H1 (cell line): ENCODE measurements around the gene FARP2. TPM values are rescaled to one million over a fixed set of nuclear protein-coding genes. Genes with fewer than 3 reads are reported as not detected.

Source experiments
- ASH2L ChIP-seq: fragments of 200-600, 300-600 bp; sonication (generic); IDR thresholded peaks from one replicate; pipeline ENCODE4 v1.7.1; 2017; ENCODE audit warnings: low read length
- CBX8 ChIP-seq: fragments of 300-800, 300-1000 bp; sonication (generic); IDR thresholded peaks from 2 replicates; pipeline ENCODE4 v1.7.1; 2016; ENCODE audit warnings: low read depth, low read length, borderline replicate concordance
- CREB1 ChIP-seq: IDR thresholded peaks from 2 replicates; pipeline ENCODE4 v1.6.1; 2012; ENCODE audit warnings: inconsistent platforms
- EGR1 ChIP-seq: IDR thresholded peaks from 2 replicates; pipeline ENCODE4 v1.6.1; 2011; ENCODE audit warnings: low read depth, low read length, borderline replicate concordance
- FOSL1 ChIP-seq: IDR thresholded peaks from 2 replicates; pipeline ENCODE4 v1.6.1; 2011; ENCODE audit warnings: mild to moderate bottlenecking, low read depth, low read length, moderate library complexity; ENCODE audit not compliant: insufficient read depth
- GABPA ChIP-seq: IDR thresholded peaks from 2 replicates; pipeline ENCODE4 v1.6.1; 2011; ENCODE audit warnings: mild to moderate bottlenecking, low read length, moderate library complexity, borderline replicate concordance; ENCODE audit not compliant: insufficient read depth
- MAFK ChIP-seq: IDR thresholded peaks from 2 replicates; pipeline ENCODE4 v1.6.1; 2012; ENCODE audit warnings: low read depth, mild to moderate bottlenecking, improper control_type of control experiment, low read length
- SAP30 ChIP-seq: fragments of 300-600 bp; sonication (generic); IDR thresholded peaks from 2 replicates; pipeline ENCODE4 v1.7.1; 2012; ENCODE audit warnings: low read length, moderate library complexity, mild to moderate bottlenecking, inconsistent platforms; ENCODE audit not compliant: insufficient read depth, insufficient replicate concordance
- SIX5 ChIP-seq: IDR thresholded peaks from 2 replicates; pipeline ENCODE4 v1.6.1; 2011; ENCODE audit warnings: mild to moderate bottlenecking, low read depth, low read length
- TCF12 ChIP-seq: IDR thresholded peaks from 2 replicates; pipeline ENCODE4 v1.6.1; 2011; ENCODE audit warnings: low read depth, mild to moderate bottlenecking, low read length
- polyA plus RNA-seq, 7 experiments: library from polyadenylated mRNA; depleted of rRNA in 3 of 7; stranded (reverse) in 5 of 7; unstranded in 2 of 7; fragments of >200 nt in 5 of 7; fragments of 200-250 nt in 2 of 7; gene quantifications; 1 replicate in 5 of 7; 2 replicates in 1 of 7; 4 replicates in 1 of 7; pipeline versions ENCODE4 v1.2.1 to v1.2.3, GENCODE V29; 2011 to 2013; ENCODE audit warnings: missing spikeins in 2 of 7, mixed read lengths in 2 of 7
- total RNA-seq: library from RNA; stranded (reverse); fragmentation: NEBNext Ultra II Directional; extraction: Animal tissue kit (Norgen Biotek cat#: 25700); gene quantifications from 2 replicates; pipeline ENCODE4 v1.2.1, GENCODE V29; 2021

The FARP2 gene
- total and polyA plus RNA-seq, 2 of the 8 experiments (the other 6 are each of a cell fraction or from before 2014, with no cell fraction given) = 12.4 to 33.4 TPM

GRCh38 chr2:241364781-241365180 lies 8.7 kb downstream of the FARP2 start (continued):
- TF ChIP-seq CREB1 = no peak
- no peak for TF ChIP-seq GABPA
- TF ChIP-seq CBX8 = no peak
- no peak for TF ChIP-seq TCF12
- no peak for TF ChIP-seq FOSL1
- TF ChIP-seq EGR1 = no peak
- no peak for TF ChIP-seq SAP30
- no peak for TF ChIP-seq MAFK
- no peak for TF ChIP-seq SIX5
- TF ChIP-seq ASH2L = no peak
